ENCODE measurements around the gene NEK1.

GRCh38 chr4:169618286-169618685 is 5.9 kb upstream of the NEK1 start:
- no peak for TF ChIP-seq CTCF (IDR thresholded peaks at IDR 0.05)
- no peak for TF ChIP-seq POLR2A (IDR thresholded peaks at IDR 0.05)
